ENCODE measurements around the gene DRAXIN.

The DRAXIN gene

GRCh38 chr1:11725616-11726015 lies 34.1 kb downstream of the DRAXIN start:
- TF ChIP-seq CTCF (IDR thresholded peaks at IDR 0.05; ENCODE audit: extremely low read depth, missing control alignments): no peak
- DNase-seq (ENCODE audit: low spot score): no peak

DNA sequence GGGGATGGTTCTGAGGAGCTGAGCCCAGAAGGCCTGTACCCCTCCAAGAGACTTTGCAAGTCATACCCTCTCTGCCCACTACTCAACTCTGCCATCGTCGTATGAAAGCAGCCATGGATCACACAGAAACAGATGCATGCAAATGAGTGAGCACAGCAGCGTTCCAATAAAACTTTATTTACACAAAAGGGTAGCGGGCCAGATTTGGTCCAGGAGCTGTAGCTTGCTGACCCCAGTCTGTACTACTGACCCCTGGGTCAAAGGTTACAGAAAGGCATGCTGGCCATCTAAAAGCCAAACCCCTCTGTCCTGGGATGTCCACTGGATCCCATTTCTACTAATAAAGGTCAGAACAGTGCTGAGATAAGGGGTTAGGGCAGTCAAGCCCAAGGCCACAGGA lies 35.6 kb downstream of the DRAXIN start:
- no peak for TF ChIP-seq CTCF (IDR thresholded peaks at IDR 0.05; ENCODE audit: extremely low read depth, missing control alignments)
- no peak for DNase-seq (ENCODE audit: low spot score)

- no peak for TF ChIP-seq CTCF (IDR thresholded peaks at IDR 0.05; ENCODE audit: extremely low read depth, missing control alignments)
- no peak for DNase-seq (ENCODE audit: low spot score)
Observed at GRCh38 chr1:11728126-11728806, 36.8 kb downstream of the DRAXIN start.

DNA sequence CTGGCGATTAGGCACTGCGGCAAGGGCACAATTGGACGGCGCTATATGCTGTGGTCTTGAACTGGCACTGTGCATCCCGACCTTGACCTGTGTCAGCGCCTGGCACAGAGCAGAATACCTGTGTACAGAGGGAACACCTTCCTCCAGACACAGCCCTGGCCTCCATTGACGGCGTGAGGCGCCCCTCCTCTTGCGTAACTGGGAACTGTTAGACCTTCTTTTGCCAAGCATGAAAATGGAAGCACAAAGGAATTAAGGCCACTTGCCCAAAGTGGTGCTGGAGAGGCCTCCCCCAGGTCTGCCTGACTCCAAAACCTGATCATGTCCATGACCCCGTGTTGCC lies 37.6 kb downstream of the DRAXIN start:
- no peak for DNase-seq (ENCODE audit: low spot score)
- no peak for TF ChIP-seq CTCF (IDR thresholded peaks at IDR 0.05; ENCODE audit: extremely low read depth, missing control alignments)

DNA sequence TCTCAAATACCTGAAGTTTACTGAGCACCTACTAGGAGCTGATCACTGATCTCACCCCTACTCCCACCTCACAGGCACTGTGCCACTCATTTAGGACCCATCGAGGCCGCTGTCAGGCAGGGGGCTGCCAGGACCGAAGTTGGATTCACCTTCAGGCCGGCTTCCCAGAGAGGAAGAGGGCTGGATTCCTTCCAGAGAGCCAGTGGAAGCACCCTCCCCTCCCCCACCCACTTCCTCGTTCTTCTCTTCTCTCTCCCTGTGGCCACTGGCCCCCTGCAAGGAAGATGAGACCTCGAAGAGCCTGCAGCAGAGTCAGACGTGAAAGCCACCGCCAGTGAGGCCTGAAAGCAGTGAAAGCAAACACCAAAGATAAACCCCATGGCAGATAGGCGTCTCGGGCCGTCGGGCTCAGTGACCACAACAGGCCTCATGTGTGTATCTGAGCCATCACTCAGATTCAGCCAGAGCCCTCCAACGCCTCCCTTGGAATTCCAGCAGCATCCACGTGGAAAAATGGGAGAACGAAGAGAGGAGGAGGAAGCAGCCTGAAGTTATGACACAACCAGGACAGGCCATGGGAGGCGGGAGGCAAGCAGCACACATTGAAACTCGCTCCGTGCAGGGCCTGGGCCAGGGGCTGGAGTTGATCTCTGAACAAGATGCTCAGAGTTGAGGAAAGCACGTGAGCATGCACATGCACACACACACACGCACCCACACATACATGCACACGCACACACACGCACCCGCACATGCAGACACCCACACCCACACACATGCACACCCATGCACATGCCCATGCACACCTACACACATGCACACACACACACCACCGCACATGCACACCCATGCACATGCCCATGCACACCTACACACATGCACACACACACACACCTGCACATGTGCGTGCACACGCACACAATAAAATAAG lies 38.3 kb downstream of the DRAXIN start:
- DNase-seq (ENCODE audit: low spot score): no peak
- TF ChIP-seq CTCF (IDR thresholded peaks at IDR 0.05; ENCODE audit: extremely low read depth, missing control alignments): no peak

DNA sequence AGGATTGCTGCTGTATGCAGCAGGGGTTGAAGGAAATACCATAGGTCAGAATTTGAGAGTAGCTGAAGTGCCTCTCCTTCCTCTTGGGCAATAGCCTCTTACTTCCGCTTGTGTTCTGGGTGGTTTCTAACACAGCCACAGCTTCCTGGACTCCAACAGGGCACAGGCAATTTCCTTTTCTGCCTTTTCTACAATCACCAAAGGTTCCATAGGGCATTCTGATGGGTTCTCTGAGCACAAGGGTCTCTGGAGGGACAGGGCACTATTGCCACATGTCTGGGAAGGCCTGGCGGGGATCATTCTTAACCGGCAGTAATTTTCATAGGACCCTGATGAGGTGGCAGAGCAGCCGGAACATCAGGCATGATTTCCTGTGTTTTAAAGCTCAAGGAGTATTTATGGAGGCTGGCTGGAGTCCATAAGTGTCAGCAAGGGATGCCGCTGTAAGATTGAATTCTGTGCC lies 39.0 kb downstream of the DRAXIN start:
- DNase-seq (ENCODE audit: low spot score): no peak
- TF ChIP-seq CTCF (IDR thresholded peaks at IDR 0.05; ENCODE audit: extremely low read depth, missing control alignments): no peak

GRCh38 chr1:11731691-11732283 lies 40.3 kb downstream of the DRAXIN start:
- no peak for DNase-seq (ENCODE audit: low spot score)

More at GRCh38 chr1:11731691-11732283, 40.3 kb downstream of the DRAXIN start:
- no peak for TF ChIP-seq CTCF (IDR thresholded peaks at IDR 0.05; ENCODE audit: extremely low read depth, missing control alignments)
